AG10803 (cell line): ENCODE data around the gene SKIL.
"Not testable (repeated sequence)": the region's sequence is repeated elsewhere in the genome, so short reads cannot be mapped to it uniquely, and the experiment has no call there.

Source experiments
- DNase-seq: peaks from one replicate; pipeline ENCODE4 v3.0.0; 2010; ENCODE audit warnings: low read depth
- H3K4me3 ChIP-seq: 2 replicates; pipeline ENCODE4 v1.5.1; 2011; ENCODE audit warnings: mild to moderate bottlenecking, low read length, control low read depth
- CTCF ChIP-seq: conservative IDR thresholded peaks from 2 replicates; pipeline ENCODE4 v1.5.1; 2011; ENCODE audit warnings: mild to moderate bottlenecking, low read length, control low read depth, inconsistent platforms

The SKIL gene

GRCh38 chr3:170338690-170339340, 18.7 kb upstream of the SKIL start:
- no peak for TF ChIP-seq CTCF
- H3K4me3 ChIP-seq: no peak overlapping the region
- DNase-seq: no peak

DNA sequence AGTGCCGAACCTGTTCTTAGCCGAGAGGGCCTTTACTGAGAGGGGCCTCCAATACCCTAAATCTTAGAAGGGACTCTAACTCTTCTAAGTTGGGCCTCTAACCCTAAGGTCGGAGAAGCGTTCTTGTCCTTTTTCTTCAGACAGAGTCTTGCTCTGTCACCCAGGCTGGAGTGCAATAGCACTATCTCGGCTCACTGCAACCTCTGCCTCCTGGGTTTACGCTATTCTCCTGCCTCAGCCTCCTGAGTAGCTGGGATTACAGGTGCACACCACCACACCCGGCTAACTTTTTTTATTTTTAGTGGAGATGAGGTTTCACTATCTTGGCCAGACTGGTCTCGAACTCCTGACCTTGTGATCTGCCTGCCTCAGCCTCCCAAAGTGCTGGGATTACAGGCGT, 15.2 kb upstream of the SKIL start:
- not testable (repeated sequence) for H3K4me3 ChIP-seq, DNase-seq

DNA sequence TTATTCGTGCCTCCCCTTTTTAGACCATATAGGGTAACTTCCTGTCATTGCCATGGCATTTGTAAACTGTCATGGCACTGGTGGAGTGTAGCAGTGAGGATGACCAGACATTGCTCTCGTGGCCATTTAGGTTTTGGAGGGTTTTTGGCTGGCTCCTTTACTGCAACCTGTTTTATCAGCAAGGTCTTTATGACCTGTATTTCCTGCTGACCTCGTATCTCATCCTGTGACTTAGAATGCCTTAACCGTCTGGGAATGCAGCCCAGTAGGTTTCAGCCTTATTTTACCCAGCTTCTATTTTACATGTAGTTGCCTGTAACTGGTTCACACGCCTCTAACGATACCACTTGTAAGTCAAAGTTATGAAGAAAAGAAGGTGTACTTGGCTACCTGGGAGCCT, 13.7 kb upstream of the SKIL start:
- DNase-seq: not testable (repeated sequence)

GRCh38 chr3:170344971-170345370, 12.5 kb upstream of the SKIL start:
- DNase-seq: no peak
- TF ChIP-seq CTCF: no peak
- H3K4me3 ChIP-seq: no peak overlapping the region

More for the DNA sequence above, 13.7 kb upstream of the SKIL start:
- not testable (repeated sequence) for H3K4me3 ChIP-seq

GRCh38 chr3:170346481-170347392, 10.8 kb upstream of the SKIL start:
- no peak overlapping the region for H3K4me3 ChIP-seq
- DNase-seq: peak; percentile 37
- no peak for TF ChIP-seq CTCF

DNA sequence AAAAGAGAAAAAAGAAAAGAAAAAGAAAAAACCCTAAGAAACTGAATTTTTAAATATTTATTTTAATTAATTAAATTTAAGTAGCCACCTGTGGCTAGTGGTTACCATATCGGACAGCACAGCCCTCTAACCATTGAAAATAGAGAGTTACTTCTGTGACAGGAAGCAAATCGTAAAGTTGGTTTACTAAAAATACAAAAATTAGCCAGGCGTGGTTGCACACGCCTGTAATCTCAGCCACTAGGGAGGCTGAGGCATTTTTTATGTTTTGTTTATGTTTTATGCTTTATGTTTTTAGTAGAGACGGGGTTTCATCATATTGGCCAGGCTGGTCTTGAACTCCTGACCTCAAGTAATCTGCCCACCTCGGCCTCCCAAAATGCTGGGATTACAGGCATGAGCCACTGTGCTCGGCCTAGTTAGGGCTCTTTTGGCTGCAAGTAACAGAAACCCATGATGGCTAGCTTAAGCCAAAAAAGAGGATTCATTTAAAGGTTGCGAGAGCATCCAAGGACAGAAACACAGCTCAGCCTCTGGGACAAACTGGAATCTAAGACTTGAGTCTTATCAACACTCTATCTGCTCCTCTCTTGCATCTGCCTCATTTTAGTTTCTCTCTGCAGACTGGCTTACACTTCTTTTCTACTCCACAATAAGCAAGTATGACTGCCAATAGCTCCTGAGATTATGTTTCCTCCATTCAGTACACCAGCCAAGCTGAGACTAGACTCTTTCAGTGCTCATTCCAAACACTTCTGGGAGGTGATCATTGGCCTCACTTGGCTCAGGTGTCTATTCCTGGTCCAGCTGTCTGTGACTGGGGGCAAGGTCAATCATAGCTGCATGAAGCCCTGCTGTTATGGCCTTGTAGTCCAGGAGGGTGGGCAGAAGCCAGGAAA, 6.8 kb upstream of the SKIL start:
- TF ChIP-seq CTCF: no peak
- H3K4me3 ChIP-seq: no peak overlapping the region

DNA sequence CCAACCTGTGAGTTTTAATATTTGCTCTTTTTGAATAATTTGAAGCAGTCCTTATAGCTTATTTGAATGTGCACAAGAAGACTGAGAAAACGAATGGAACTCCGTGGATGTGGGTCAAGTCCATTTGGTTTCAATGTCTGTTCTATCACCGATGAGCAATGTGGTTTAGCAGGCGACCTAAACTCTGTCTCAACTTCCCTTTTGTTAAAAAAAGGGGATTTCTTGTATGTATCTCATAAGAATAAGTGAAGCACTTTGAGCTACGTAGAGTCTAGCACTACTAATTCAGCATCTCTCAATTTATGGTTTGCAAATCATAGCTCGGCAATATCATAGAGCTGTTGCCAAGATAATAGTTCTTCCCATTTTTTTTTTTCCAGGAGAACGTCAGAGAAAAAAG, 4.6 kb upstream of the SKIL start:
- no peak for TF ChIP-seq CTCF
- no peak overlapping the region for H3K4me3 ChIP-seq
- DNase-seq: no peak

More for the DNA sequence above, 6.8 kb upstream of the SKIL start:
- no peak for DNase-seq
